Measurements from ENCODE around the gene TBX1.

DNA sequence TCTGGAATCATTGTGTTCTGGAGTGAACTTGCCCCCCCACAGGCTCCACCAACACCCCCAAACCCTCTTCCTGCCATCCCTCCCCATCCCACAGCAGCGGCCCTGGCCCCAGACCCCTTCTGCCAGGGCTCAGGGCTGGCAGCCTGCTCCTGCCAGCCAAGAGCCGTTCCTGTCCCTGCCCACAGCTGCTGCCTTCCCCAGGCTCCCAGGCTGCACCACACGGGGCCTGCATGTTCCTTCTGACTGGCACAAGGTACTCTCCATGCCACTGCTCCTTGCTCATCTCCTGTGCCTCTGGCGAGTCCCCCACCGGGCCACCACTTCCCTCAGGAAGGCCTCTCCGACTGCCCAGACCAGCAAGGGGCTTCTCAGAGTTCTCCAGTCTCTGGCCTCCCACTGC is 32.3 kb upstream of the TBX1 start:
- TF ChIP-seq, protein P1, sequence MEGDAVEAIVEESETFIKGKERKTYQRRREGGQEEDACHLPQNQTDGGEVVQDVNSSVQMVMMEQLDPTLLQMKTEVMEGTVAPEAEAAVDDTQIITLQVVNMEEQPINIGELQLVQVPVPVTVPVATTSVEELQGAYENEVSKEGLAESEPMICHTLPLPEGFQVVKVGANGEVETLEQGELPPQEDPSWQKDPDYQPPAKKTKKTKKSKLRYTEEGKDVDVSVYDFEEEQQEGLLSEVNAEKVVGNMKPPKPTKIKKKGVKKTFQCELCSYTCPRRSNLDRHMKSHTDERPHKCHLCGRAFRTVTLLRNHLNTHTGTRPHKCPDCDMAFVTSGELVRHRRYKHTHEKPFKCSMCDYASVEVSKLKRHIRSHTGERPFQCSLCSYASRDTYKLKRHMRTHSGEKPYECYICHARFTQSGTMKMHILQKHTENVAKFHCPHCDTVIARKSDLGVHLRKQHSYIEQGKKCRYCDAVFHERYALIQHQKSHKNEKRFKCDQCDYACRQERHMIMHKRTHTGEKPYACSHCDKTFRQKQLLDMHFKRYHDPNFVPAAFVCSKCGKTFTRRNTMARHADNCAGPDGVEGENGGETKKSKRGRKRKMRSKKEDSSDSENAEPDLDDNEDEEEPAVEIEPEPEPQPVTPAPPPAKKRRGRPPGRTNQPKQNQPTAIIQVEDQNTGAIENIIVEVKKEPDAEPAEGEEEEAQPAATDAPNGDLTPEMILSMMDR (IDR thresholded peaks at IDR 0.05; ENCODE audit: low read depth, low read length, poor library complexity, severe bottlenecking): no peak
- TF ChIP-seq EZH2phosphoT487 (IDR thresholded peaks at IDR 0.05; ENCODE audit: borderline replicate concordance, low read length): no peak

All from DOHH2 (cell line).